ENCODE results near the gene CALB2.
A peak's percentile ranks its signal among the peaks of the same experiment; 100 is the strongest.

Gene CALB2

GRCh38 chr16:71399801-71400563, 41.5 kb downstream of the CALB2 start:
- DNase-seq = no peak

- no peak for DNase-seq
Observed at GRCh38 chr16:71402007-71402406, 43.5 kb downstream of the CALB2 start.

- DNase-seq = no peak
Observed at GRCh38 chr16:71402674-71403073, 44.2 kb downstream of the CALB2 start.

GRCh38 chr16:71404364-71404763, 45.8 kb downstream of the CALB2 start:
- DNase-seq = no peak

- DNase-seq = no peak
Observed at GRCh38 chr16:71406316-71406715, 47.8 kb downstream of the CALB2 start.

- DNase-seq = no peak
Observed at GRCh38 chr16:71406724-71407123, 48.2 kb downstream of the CALB2 start.

- DNase-seq = no peak
Observed at GRCh38 chr16:71407731-71408130, 49.2 kb downstream of the CALB2 start.

- DNase-seq = no peak
Observed at GRCh38 chr16:71408536-71408935, 50.0 kb downstream of the CALB2 start.

GRCh38 chr16:71409011-71409775, 50.7 kb downstream of the CALB2 start:
- no peak for DNase-seq

GRCh38 chr16:71410146-71410545, 51.6 kb downstream of the CALB2 start:
- no peak for DNase-seq

GRCh38 chr16:71412270-71413160, 54.0 kb downstream of the CALB2 start:
- peak; percentile 16 for DNase-seq

GRCh38 chr16:71413341-71413740, 54.8 kb downstream of the CALB2 start:
- no peak for DNase-seq

- no peak for DNase-seq
Observed at GRCh38 chr16:71414038-71414437, 55.5 kb downstream of the CALB2 start.

- DNase-seq = no peak
Observed at GRCh38 chr16:71421911-71422310, 63.4 kb downstream of the CALB2 start.

GRCh38 chr16:71423016-71423415, 64.5 kb downstream of the CALB2 start:
- no peak for DNase-seq

- no peak for DNase-seq
Observed at GRCh38 chr16:71423865-71424264, 65.3 kb downstream of the CALB2 start.

- no peak for DNase-seq
Observed at GRCh38 chr16:71424626-71425025, 66.1 kb downstream of the CALB2 start.

GRCh38 chr16:71425746-71426068, 67.2 kb downstream of the CALB2 start:
- no peak for DNase-seq

GRCh38 chr16:71426069-71426879, 67.8 kb downstream of the CALB2 start:
- DNase-seq = no peak

- no peak for DNase-seq
Observed at GRCh38 chr16:71426880-71427615, 68.5 kb downstream of the CALB2 start.

- DNase-seq = no peak
Observed at GRCh38 chr16:71428385-71428784, 69.9 kb downstream of the CALB2 start.

GRCh38 chr16:71428883-71429282, 70.4 kb downstream of the CALB2 start:
- no peak for DNase-seq

Measured in NCI-H2081 treated with DMSO at 0.1 percent for 48 hours (cell line).